ENCODE measurements around the gene GPAT3. TPM values are rescaled to one million over a fixed set of nuclear protein-coding genes. Genes with fewer than 3 reads are reported as not detected.
A peak's percentile ranks its signal among the peaks of the same experiment; 100 is the strongest.

The GPAT3 gene
- total RNA-seq, 1 experiment from 2014 or later = not detected

- Histone ChIP-seq H3K9me3 (ENCODE audit: low read length) (no peaks in the 10 kb centered on the region), H3K9ac (ENCODE audit: low read length) (no peak overlapping the region), H3K36me3 (ENCODE audit: insufficient read depth, low read length) (no peaks in the 10 kb centered on the region), H3K79me2 (ENCODE audit: low read length) (no peaks in the 10 kb centered on the region), H3K27me3 (ENCODE audit: low read length) (no peaks in the 10 kb centered on the region), H3K9me2 (replicated peaks; ENCODE audit: insufficient read depth, low read length) (no peaks in the 10 kb centered on the region), H3K4me3 (ENCODE audit: low read length) (no peak overlapping the region), H3K4me1 (ENCODE audit: low read length) (no peaks in the 10 kb centered on the region), H3K4me2 (ENCODE audit: low read depth, low read length, poor library complexity, severe bottlenecking) (no peak overlapping the region), H2AFZ (ENCODE audit: low read length) (no peak overlapping the region), H3K27ac (ENCODE audit: low read length) (no peak overlapping the region), H4K20me1 (ENCODE audit: insufficient read depth, low read depth, low read length) (no peaks in the 10 kb centered on the region)
- peak; percentile 70 for DNase-seq
Observed at GRCh38 chr4:83644677-83645659, 109.1 kb downstream of the GPAT3 start.

DNA sequence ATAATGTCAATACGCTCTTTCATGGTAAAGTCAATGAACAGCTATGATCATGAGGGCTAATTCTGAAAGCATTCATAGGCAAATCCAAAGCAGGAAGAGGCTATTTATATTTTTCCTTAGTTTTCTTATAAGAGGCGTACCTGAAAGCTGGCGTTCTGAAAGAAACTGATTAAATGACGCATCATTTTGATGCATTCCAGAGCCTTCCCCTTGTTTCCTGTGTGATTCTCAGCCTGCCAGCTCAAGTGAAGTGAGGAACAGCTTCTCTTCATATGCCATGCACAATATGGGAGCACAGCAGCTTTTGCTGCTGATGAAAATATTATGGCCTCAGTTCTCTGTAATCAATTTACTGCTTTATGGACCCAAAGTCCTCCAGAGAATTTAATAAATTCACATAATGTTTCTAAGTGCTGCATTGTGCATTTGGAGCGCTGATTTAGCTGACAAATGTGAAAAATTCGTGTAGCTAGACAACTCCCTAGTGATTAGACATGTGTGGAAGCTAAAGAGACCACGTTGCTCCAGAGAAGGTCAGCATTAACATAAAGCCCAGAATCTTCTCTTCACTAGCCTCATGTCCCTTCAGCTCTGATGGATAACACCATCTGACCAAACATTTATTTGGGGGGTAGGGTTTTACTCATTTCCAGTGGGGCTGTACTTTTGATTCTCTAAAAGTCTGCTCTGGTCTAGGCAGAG, 110.8 kb downstream of the GPAT3 start:
- no peaks in the 10 kb centered on the region for H3K36me3 ChIP-seq (ENCODE audit: insufficient read depth, low read length)
- no peak overlapping the region for H3K4me2 ChIP-seq (ENCODE audit: low read depth, low read length, poor library complexity, severe bottlenecking)
- H3K9ac ChIP-seq (ENCODE audit: low read length) = no peak overlapping the region
- H2AFZ ChIP-seq (ENCODE audit: low read length) = no peak overlapping the region
- no peaks in the 10 kb centered on the region for H3K27me3 ChIP-seq (ENCODE audit: low read length)
- no peak overlapping the region for H3K4me3 ChIP-seq (ENCODE audit: low read length)
- H3K9me2 ChIP-seq (replicated peaks; ENCODE audit: insufficient read depth, low read length) = no peaks in the 10 kb centered on the region
- no peaks in the 10 kb centered on the region for H3K9me3 ChIP-seq (ENCODE audit: low read length)
- no peaks in the 10 kb centered on the region for H3K79me2 ChIP-seq (ENCODE audit: low read length)
- H4K20me1 ChIP-seq (ENCODE audit: insufficient read depth, low read depth, low read length) = no peaks in the 10 kb centered on the region
- no peaks in the 10 kb centered on the region for H3K4me1 ChIP-seq (ENCODE audit: low read length)
- no peak for DNase-seq
- no peak overlapping the region for H3K27ac ChIP-seq (ENCODE audit: low read length)

DNA sequence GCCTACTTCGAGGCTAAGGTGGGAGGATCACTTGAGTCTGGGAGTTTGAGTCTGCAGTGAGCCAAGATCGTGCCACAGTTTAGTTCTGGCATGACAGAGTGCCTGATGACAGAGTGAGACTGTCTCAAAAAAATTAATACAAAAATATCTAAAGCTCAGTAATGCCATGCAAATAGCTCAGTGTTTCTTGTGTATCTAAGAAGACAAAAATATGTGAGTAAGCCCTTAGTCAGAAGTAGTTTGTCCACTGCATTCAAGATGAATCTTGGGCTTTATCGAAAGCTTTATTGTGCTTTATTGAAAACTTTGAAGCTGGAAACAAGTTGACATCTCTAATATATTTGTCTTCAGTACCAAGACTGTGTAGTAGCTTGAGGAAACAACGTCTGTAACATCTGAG, 115.9 kb downstream of the GPAT3 start:
- no peak overlapping the region for H3K27ac ChIP-seq (ENCODE audit: low read length)
- H3K27me3 ChIP-seq (ENCODE audit: low read length) = no peaks in the 10 kb centered on the region
- no peaks in the 10 kb centered on the region for H3K9me3 ChIP-seq (ENCODE audit: low read length)
- no peak for DNase-seq
- no peak overlapping the region for H3K4me2 ChIP-seq (ENCODE audit: low read depth, low read length, poor library complexity, severe bottlenecking)
- H3K36me3 ChIP-seq (ENCODE audit: insufficient read depth, low read length) = no peaks in the 10 kb centered on the region
- no peak overlapping the region for H2AFZ ChIP-seq (ENCODE audit: low read length)
- H3K9me2 ChIP-seq (replicated peaks; ENCODE audit: insufficient read depth, low read length) = no peaks in the 10 kb centered on the region
- H3K4me3 ChIP-seq (ENCODE audit: low read length) = no peak overlapping the region
- no peaks in the 10 kb centered on the region for H4K20me1 ChIP-seq (ENCODE audit: insufficient read depth, low read depth, low read length)
- H3K4me1 ChIP-seq (ENCODE audit: low read length) = no peaks in the 10 kb centered on the region
- H3K79me2 ChIP-seq (ENCODE audit: low read length) = no peaks in the 10 kb centered on the region
- H3K9ac ChIP-seq (ENCODE audit: low read length) = no peak overlapping the region

Small RNA genes lying within 50 kb of the gene (small RNA-seq; reads per million reads assigned to genes)
- gene RF00019 = not detected

Other genes with a start within 250 kb of the GPAT3 start
- 0.11 and 0.15 TPM in 2 replicates for gene HPSE, start 201.3 kb upstream of the GPAT3 start, total RNA-seq (2014; rRNA removed; shearing (Covaris generic); ENCODE audit: low replicate concordance)
- gene HELQ, start 80.3 kb upstream of the GPAT3 start, total RNA-seq (2014; rRNA removed; shearing (Covaris generic); ENCODE audit: low replicate concordance) = 6.0 and 17.3 TPM in 2 replicates
- 10.4 and 24.8 TPM in 2 replicates for gene MRPS18C, start 80.0 kb upstream of the GPAT3 start, total RNA-seq (2014; rRNA removed; shearing (Covaris generic); ENCODE audit: low replicate concordance)
- gene ABRAXAS1, start 51.0 kb upstream of the GPAT3 start, total RNA-seq (2014; rRNA removed; shearing (Covaris generic); ENCODE audit: low replicate concordance) = 8.1 and 18.9 TPM in 2 replicates

Measured in Karpas-422 (cell line).